RWPE2 (cell line): Measurements from ENCODE around the gene LINC01488.

Source experiments
- ATAC-seq: fragments of 200-7000 bp; cut with Tn5 transposase; 3 replicates; pipeline ENCODE4 v1.9.1; 2021; ENCODE audit warnings: low read depth
- DNase-seq: peaks from one replicate; pipeline ENCODE4 v3.0.0-alpha.2; 2020; ENCODE audit warnings: low spot score
- H3K27ac ChIP-seq: fragments of 450-650 bp; 2 replicates; pipeline ENCODE4 v1.5.1; 2017; ENCODE audit warnings: mild to moderate bottlenecking; ENCODE audit not compliant: poor library complexity, severe bottlenecking
- H3K27me3 ChIP-seq: fragments of 250-450 bp; sonication (Bioruptor Pico); 2 replicates; pipeline ENCODE4 v1.5.1; 2021; ENCODE audit warnings: mild to moderate bottlenecking, moderate library complexity; ENCODE audit not compliant: insufficient read depth, poor library complexity, severe bottlenecking
- H3K36me3 ChIP-seq: fragments of 250-450 bp; sonication (Bioruptor Pico); 2 replicates; pipeline ENCODE4 v1.5.1; 2020; ENCODE audit warnings: low read depth, mild to moderate bottlenecking, moderate library complexity
- H3K4me1 ChIP-seq: fragments of 250-450 bp; sonication (Bioruptor Pico); 2 replicates; pipeline ENCODE4 v1.5.1; 2021; ENCODE audit warnings: mild to moderate bottlenecking, moderate library complexity; ENCODE audit not compliant: insufficient read depth, poor library complexity, severe bottlenecking
- H3K4me3 ChIP-seq: fragments of 250-450 bp; sonication (Bioruptor Pico); 2 replicates; pipeline ENCODE4 v1.5.1; 2021; ENCODE audit warnings: mild to moderate bottlenecking, moderate library complexity; ENCODE audit not compliant: severe bottlenecking
- H3K9me3 ChIP-seq: fragments of 250-450 bp; sonication (Bioruptor Pico); 2 replicates; pipeline ENCODE4 v1.5.1; 2021; ENCODE audit warnings: mild to moderate bottlenecking, moderate library complexity; ENCODE audit not compliant: severe bottlenecking
- CTCF ChIP-seq: fragments of 450-650 bp; IDR thresholded peaks from one replicate; pipeline ENCODE4 v1.5.1; 2017; ENCODE audit warnings: mild to moderate bottlenecking, moderate library complexity; ENCODE audit not compliant: poor library complexity, severe bottlenecking

Gene LINC01488

GRCh38 chr11:69533296-69534165, 52.1 kb downstream of the LINC01488 start:
- Histone ChIP-seq H3K4me3 (no peak overlapping the region), H3K4me1 (no peaks in the 10 kb centered on the region), H3K27ac (no peak overlapping the region), H3K27me3 (no peaks in the 10 kb centered on the region), H3K9me3 (no peaks in the 10 kb centered on the region), H3K36me3 (no peaks in the 10 kb centered on the region)
- TF ChIP-seq CTCF: no peak
- peak; percentile 51 for DNase-seq
- no peak for ATAC-seq

GRCh38 chr11:69534166-69534530, 52.7 kb downstream of the LINC01488 start:
- H3K4me1 ChIP-seq: no peaks in the 10 kb centered on the region
- no peak overlapping the region for H3K27ac ChIP-seq
- DNase-seq: peak; percentile 57
- no peaks in the 10 kb centered on the region for H3K27me3 ChIP-seq
- no peak for ATAC-seq
- no peaks in the 10 kb centered on the region for H3K9me3 ChIP-seq
- no peak for TF ChIP-seq CTCF
- H3K36me3 ChIP-seq: no peaks in the 10 kb centered on the region
- H3K4me3 ChIP-seq: no peak overlapping the region

GRCh38 chr11:69535908-69536307, 54.4 kb downstream of the LINC01488 start:
- Histone ChIP-seq H3K36me3 (no peaks in the 10 kb centered on the region), H3K27me3 (no peaks in the 10 kb centered on the region), H3K9me3 (no peaks in the 10 kb centered on the region), H3K27ac (no peak overlapping the region), H3K4me1 (no peaks in the 10 kb centered on the region), H3K4me3 (no peak overlapping the region)
- DNase-seq: peak; percentile 23
- TF ChIP-seq CTCF: no peak
- no peak for ATAC-seq

- no peaks in the 10 kb centered on the region for H3K27me3 ChIP-seq
- no peak overlapping the region for H3K4me3 ChIP-seq
- no peak for TF ChIP-seq CTCF
- no peaks in the 10 kb centered on the region for H3K36me3 ChIP-seq
- no peaks in the 10 kb centered on the region for H3K9me3 ChIP-seq
- H3K4me1 ChIP-seq: no peaks in the 10 kb centered on the region
- DNase-seq: peak; percentile 34
- no peak for ATAC-seq
- H3K27ac ChIP-seq: no peak overlapping the region
These were observed 54.9 kb downstream of the LINC01488 start for GRCh38 chr11:69536406-69536805.

GRCh38 chr11:69537126-69537525, 55.7 kb downstream of the LINC01488 start:
- ATAC-seq: no peak
- Histone ChIP-seq H3K4me3 (no peak overlapping the region), H3K36me3 (no peaks in the 10 kb centered on the region), H3K9me3 (no peaks in the 10 kb centered on the region), H3K27me3 (no peaks in the 10 kb centered on the region), H3K4me1 (no peaks in the 10 kb centered on the region), H3K27ac (no peak overlapping the region)
- peak; percentile 26 for DNase-seq
- no peak for TF ChIP-seq CTCF
